ENCODE measurements around the gene RAD52.

Gene RAD52

DNA sequence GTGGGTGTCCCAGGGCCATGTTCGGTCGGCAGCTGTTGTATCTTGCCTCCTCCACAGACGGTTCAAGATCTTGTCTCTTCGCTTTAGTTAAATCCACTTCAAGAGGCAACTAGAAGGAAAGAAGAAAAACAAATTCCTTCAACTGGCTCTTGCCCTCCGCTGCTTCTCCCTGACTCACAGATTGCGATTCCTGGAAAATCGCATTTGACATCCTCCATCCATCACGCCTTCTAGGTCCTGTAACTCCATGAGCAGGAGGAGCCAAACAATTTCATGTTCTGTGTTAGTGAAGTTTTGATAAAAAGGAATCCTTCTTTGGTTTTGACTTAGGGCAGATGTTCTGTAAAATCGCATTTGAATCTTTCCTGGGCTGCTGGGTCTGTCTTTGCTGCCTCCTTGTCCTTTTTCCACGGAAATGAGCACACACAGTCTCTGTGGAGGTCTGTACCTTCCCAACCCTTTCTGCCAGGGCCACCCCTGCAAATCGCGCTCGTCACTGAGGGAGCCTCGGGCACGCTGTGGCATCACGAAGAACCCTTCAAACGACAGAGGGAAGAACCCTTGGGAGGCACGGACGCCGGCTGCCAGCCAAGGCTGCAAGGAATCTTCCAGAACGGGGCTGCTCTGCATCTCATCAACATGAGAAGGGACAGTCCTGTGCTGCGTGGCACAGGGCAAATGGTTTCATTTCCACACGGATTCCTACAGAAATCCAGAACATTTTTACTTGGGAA lies 32.6 kb downstream of the RAD52 start:
- H3K4me3 ChIP-seq (ENCODE audit: control insufficient read depth, low read depth, low read length), result no peak overlapping the region
- TF ChIP-seq, protein P1, sequence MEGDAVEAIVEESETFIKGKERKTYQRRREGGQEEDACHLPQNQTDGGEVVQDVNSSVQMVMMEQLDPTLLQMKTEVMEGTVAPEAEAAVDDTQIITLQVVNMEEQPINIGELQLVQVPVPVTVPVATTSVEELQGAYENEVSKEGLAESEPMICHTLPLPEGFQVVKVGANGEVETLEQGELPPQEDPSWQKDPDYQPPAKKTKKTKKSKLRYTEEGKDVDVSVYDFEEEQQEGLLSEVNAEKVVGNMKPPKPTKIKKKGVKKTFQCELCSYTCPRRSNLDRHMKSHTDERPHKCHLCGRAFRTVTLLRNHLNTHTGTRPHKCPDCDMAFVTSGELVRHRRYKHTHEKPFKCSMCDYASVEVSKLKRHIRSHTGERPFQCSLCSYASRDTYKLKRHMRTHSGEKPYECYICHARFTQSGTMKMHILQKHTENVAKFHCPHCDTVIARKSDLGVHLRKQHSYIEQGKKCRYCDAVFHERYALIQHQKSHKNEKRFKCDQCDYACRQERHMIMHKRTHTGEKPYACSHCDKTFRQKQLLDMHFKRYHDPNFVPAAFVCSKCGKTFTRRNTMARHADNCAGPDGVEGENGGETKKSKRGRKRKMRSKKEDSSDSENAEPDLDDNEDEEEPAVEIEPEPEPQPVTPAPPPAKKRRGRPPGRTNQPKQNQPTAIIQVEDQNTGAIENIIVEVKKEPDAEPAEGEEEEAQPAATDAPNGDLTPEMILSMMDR (conservative IDR thresholded peaks at IDR 0.05; ENCODE audit: control insufficient read depth, insufficient read depth, low read depth, low read length), result no peak
- DNase-seq (ENCODE audit: low read depth), result peak; percentile 47

DNA sequence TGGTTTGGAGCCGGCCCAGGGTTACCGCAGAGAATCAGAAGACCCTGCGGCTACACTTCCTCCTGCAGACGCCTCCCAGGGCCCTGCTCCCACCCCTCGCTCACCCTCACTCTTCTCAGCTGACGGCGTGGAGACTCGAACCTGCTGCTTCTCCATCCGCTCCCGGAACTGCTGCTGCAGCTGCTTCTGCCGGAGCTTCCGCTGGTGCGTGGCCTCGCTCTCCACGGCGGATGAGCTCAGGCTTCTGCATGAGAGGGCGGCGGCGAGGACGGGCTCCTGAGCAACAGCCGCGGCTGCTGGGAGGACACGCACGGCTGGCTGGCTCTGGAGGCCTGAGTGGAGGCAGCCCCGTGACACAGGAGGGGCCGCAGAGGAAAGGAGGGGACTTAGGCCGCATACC lies 33.3 kb downstream of the RAD52 start:
- no peak overlapping the region for H3K4me3 ChIP-seq (ENCODE audit: control insufficient read depth, low read depth, low read length)
- TF ChIP-seq, protein P1 (conservative IDR thresholded peaks at IDR 0.05; ENCODE audit: control insufficient read depth, insufficient read depth, low read depth, low read length), result no peak
- DNase-seq (ENCODE audit: low read depth), result no peak

DNA sequence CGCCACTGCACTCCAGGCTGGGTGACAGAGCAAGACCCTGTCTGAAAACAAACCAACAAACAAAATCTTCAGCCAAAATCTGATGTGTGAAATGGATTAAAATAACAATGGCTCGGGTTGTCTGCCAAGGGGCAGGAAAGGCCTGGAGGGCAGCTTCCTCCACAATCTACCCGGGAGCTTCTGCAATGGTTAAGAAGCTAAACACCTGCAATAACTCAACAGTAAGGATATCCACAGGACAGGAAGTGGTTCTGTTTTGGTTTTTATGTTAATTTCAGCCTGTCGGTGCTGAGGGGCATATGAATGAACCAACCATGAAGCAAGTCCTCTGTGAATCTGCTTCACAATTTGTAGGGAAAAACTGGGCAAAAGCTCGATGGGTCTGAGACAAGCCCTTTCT lies 34.4 kb downstream of the RAD52 start:
- H3K4me3 ChIP-seq (ENCODE audit: control insufficient read depth, low read depth, low read length), result no peak overlapping the region
- TF ChIP-seq, protein P1 (conservative IDR thresholded peaks at IDR 0.05; ENCODE audit: control insufficient read depth, insufficient read depth, low read depth, low read length), result no peak
- no peak for DNase-seq (ENCODE audit: low read depth)

DNA sequence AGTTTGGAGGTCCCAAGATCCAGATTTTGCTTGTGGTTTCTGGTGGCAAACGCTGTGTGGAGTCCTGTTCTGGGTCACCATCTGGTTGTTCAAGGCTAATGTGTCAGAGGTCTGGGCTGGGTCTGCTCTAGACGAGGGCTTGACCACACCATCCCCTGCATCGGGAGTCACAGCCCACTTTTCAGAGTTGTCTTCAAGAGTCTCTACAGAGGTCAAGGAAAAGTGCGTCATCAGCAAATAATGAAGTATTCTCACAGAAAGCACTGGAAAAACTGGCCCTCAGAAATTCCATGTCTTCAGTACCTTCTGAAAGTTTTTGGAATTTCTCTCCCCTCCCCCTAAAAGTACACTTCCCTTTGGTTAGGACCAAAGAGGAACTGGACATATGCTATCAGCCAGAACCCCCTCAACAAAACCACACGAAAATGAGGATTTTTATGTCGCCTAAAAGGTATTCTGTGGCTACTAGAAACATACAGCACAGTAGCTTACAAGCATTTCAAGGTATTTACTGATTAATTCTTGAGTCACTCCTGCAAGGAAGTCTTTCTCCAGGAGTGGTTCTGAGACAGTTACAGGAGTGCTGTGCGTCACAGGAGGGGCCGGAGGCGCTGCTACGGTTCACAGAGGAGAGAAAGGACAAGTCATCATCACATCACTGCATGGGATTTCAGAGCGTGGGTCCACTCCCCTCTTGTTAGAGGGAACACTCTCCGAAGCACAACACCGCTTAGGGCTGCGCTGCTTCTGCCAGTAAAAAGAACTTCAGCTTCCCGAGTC lies 35.4 kb downstream of the RAD52 start:
- DNase-seq (ENCODE audit: low read depth), result peak; percentile 87
- no peak overlapping the region for H3K4me3 ChIP-seq (ENCODE audit: control insufficient read depth, low read depth, low read length)
- TF ChIP-seq, protein P1 (conservative IDR thresholded peaks at IDR 0.05; ENCODE audit: control insufficient read depth, insufficient read depth, low read depth, low read length), result no peak

DNA sequence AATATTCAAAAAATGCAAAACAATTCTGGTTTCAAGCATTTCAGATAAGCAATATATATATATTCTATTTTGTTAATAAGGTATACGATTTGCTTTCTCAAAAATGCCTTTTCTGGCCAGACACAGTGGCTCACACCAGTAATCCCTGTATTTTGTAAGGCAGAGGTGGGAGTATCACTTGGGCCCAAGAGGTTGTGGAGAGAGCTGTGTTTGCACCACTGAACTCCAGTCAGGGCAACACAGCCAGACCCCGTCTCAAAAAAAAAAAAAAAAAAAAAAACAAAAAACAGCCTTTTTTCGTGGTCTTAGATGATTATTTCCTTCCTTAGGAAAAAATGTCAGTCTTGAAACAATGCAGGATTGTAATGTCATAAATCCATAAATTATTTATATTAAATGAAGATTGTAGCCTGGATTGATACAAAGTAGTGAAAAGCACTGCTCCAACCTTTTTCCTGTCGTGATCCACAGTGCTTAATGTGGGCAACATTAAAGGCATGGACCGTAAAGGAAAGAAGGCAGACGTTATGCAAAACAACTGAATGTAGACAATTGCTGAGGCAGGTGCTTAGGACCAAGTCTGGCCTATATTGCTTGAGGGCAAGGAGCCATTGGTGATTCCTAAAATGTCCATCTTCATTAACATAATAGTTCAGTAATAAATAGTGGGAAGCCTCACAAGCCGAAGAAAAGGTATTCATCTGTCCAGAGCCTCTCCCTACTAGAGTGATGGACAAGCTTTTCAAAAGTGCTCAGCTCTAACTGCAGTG lies 36.8 kb downstream of the RAD52 start:
- H3K4me3 ChIP-seq (ENCODE audit: control insufficient read depth, low read depth, low read length), result no peak overlapping the region
- no peak for DNase-seq (ENCODE audit: low read depth)
- TF ChIP-seq, protein P1 (conservative IDR thresholded peaks at IDR 0.05; ENCODE audit: control insufficient read depth, insufficient read depth, low read depth, low read length), result no peak

DNA sequence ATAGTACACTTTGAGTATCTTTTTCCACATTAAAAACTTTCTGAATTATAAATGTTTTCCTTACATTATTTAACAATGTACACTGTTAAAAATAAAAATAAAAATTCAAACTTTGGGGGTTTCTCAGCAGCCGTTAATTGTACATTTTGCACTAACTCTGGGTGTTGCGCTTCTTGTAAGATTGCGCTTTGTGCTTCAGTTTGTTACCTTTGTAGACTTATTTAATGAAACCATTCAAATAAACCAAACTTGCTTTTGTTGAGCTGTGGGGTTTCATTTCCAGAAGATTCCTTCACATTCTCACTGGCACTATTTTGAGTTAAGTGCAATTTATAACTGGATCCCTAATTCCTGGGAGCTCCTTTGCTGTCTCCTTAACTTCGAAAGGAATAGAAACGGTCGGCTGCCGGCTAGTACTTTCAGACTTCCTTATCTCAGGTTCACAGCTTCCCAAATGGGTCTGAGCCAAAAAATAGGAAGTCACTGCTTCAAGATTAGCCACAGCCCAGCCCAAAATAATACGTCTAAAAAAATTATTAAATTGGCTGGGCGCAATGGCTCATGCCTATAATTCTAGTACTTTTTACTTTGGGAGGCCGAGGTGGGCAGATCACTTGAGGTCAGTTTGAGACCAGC lies 38.2 kb downstream of the RAD52 start:
- DNase-seq (ENCODE audit: low read depth), result no peak
- no peak overlapping the region for H3K4me3 ChIP-seq (ENCODE audit: control insufficient read depth, low read depth, low read length)
- TF ChIP-seq, protein P1 (conservative IDR thresholded peaks at IDR 0.05; ENCODE audit: control insufficient read depth, insufficient read depth, low read depth, low read length), result no peak

Measured in fibroblast of mammary gland (primary cell).